Karpas-422 (cell line): ENCODE results near the gene ATXN1L. TPM values are rescaled to one million over a fixed set of nuclear protein-coding genes. Genes with fewer than 3 reads are reported as not detected.
"Not testable (repeated sequence)": the region's sequence is repeated elsewhere in the genome, so short reads cannot be mapped to it uniquely, and the experiment has no call there.

ENCODE experiments used
- DNase-seq: peaks from one replicate; pipeline ENCODE4 v3.0.0-alpha.2; 2015
- H2AFZ ChIP-seq: fragments of 200-600 bp; sonication (generic); 2 replicates; pipeline ENCODE4 v1.6.1; 2014; ENCODE audit warnings: antibody characterized with exemption, low read length, mixed read lengths
- H3K27ac ChIP-seq: fragments of 200-600 bp; sonication (generic); 2 replicates; pipeline ENCODE4 v1.5.1; 2014; ENCODE audit warnings: mild to moderate bottlenecking, low read length, moderate library complexity
- H3K27me3 ChIP-seq: fragments of 200-600 bp; sonication (generic); 2 replicates; pipeline ENCODE4 v1.6.1; 2014; ENCODE audit warnings: low read length, mixed read lengths
- H3K36me3 ChIP-seq: fragments of 200-600 bp; sonication (generic); 2 replicates; pipeline ENCODE4 v1.6.1; 2014; ENCODE audit warnings: low read length, mixed read lengths; ENCODE audit not compliant: insufficient read depth
- H3K4me1 ChIP-seq: fragments of 200-600 bp; sonication (generic); 2 replicates; pipeline ENCODE4 v1.6.1; 2014; ENCODE audit warnings: mild to moderate bottlenecking, low read length, mixed read lengths
- H3K4me2 ChIP-seq: fragments of 200-600 bp; sonication (generic); 2 replicates; pipeline ENCODE4 v1.6.1; 2014; ENCODE audit warnings: low read length, low read depth, mild to moderate bottlenecking; ENCODE audit not compliant: poor library complexity, severe bottlenecking
- H3K4me3 ChIP-seq: fragments of 200-600 bp; sonication (generic); 2 replicates; pipeline ENCODE4 v1.5.1; 2014; ENCODE audit warnings: mild to moderate bottlenecking, antibody characterized with exemption, low read length, mixed read lengths
- H3K79me2 ChIP-seq: fragments of 200-600 bp; sonication (generic); 2 replicates; pipeline ENCODE4 v1.6.1; 2014; ENCODE audit warnings: mild to moderate bottlenecking, low read length, mixed read lengths
- H3K9ac ChIP-seq: fragments of 200-600 bp; sonication (generic); 2 replicates; pipeline ENCODE4 v1.6.0; 2014; ENCODE audit warnings: low read length
- H3K9me2 ChIP-seq: fragments of 200-600 bp; sonication (generic), shearing (Covaris generic); replicated peaks from 2 replicates; pipeline ENCODE4 v1.6.0; 2014; ENCODE audit warnings: mild to moderate bottlenecking, low read length, moderate library complexity; ENCODE audit not compliant: insufficient read depth
- H3K9me3 ChIP-seq: fragments of 300-700, 200-600 bp; sonication (generic); 2 replicates; pipeline ENCODE4 v1.6.1; 2014; ENCODE audit warnings: low read length, mixed read lengths
- H4K20me1 ChIP-seq: fragments of 200-600 bp; sonication (generic); 2 replicates; pipeline ENCODE4 v1.6.1; 2014; ENCODE audit warnings: mild to moderate bottlenecking, antibody characterized with exemption, low read length, low read depth; ENCODE audit not compliant: insufficient read depth
- total RNA-seq: library from RNA; depleted of rRNA; stranded (reverse); fragments of >200 nt; shearing (Covaris generic); gene quantifications from 2 replicates; pipeline ENCODE4 v1.2.3, GENCODE V29; 2014; ENCODE audit warnings: low replicate concordance; rRNA removed

ATXN1L gene
- total RNA-seq, 1 experiment from 2014 or later, result 15.1 TPM

- Histone ChIP-seq H3K79me2 (peaks cover 100% of the 10 kb centered on the region), H3K36me3 (peaks cover 19% of the 10 kb centered on the region; the same call in 1 of the 2 replicates), H3K9me2 (no peaks in the 10 kb centered on the region), H3K27ac (no peak overlapping the region), H4K20me1 (peaks cover 40% of the 10 kb centered on the region), H2AFZ (no peak overlapping the region), H3K27me3 (no peaks in the 10 kb centered on the region), H3K4me2 (no peak overlapping the region), H3K4me3 (no peak overlapping the region), H3K9me3 (no peaks in the 10 kb centered on the region), H3K4me1 (peaks cover 5% of the 10 kb centered on the region; the same call in 1 of the 2 replicates), H3K9ac (no peak overlapping the region)
- no peak for DNase-seq
Observed at GRCh38 chr16:71902656-71903365, 57.0 kb downstream of the ATXN1L start.

- no peaks in the 10 kb centered on the region for H3K9me3 ChIP-seq
- no peak overlapping the region for H3K4me2 ChIP-seq
- H3K36me3 ChIP-seq, result peaks cover 21% of the 10 kb centered on the region
- H3K79me2 ChIP-seq, result peaks cover 100% of the 10 kb centered on the region
- H3K4me1 ChIP-seq, result peaks cover 5% of the 10 kb centered on the region; the same call in 1 of the 2 replicates
- no peak overlapping the region for H3K27ac ChIP-seq
- no peak for DNase-seq
- H3K9ac ChIP-seq, result no peak overlapping the region
- H4K20me1 ChIP-seq, result peaks cover 44% of the 10 kb centered on the region
- H3K9me2 ChIP-seq, result no peaks in the 10 kb centered on the region
- no peak overlapping the region for H3K4me3 ChIP-seq
- no peaks in the 10 kb centered on the region for H3K27me3 ChIP-seq
- H2AFZ ChIP-seq, result no peak overlapping the region
Observed at GRCh38 chr16:71903608-71904007, 57.8 kb downstream of the ATXN1L start.

- Histone ChIP-seq H3K36me3 (peaks cover 26% of the 10 kb centered on the region), H4K20me1 (peaks cover 49% of the 10 kb centered on the region), H3K9me2 (no peaks in the 10 kb centered on the region), H3K9ac (no peak overlapping the region), H3K4me1 (peaks cover 5% of the 10 kb centered on the region; the same call in 1 of the 2 replicates), H3K27me3 (no peaks in the 10 kb centered on the region), H3K27ac (no peak overlapping the region), H3K4me2 (no peak overlapping the region), H3K79me2 (peaks cover 100% of the 10 kb centered on the region), H3K4me3 (no peak overlapping the region), H2AFZ (no peak overlapping the region), H3K9me3 (no peaks in the 10 kb centered on the region)
- DNase-seq, result no peak
Observed at GRCh38 chr16:71904239-71904638, 58.5 kb downstream of the ATXN1L start.

GRCh38 chr16:71905765-71906164 is 60.0 kb downstream of the ATXN1L start:
- not testable (repeated sequence) for H2AFZ ChIP-seq, H3K9me2 ChIP-seq, H3K4me1 ChIP-seq, H3K27me3 ChIP-seq, H3K4me3 ChIP-seq, H3K9me3 ChIP-seq, H3K9ac ChIP-seq, H3K4me2 ChIP-seq, H3K27ac ChIP-seq, DNase-seq
- Histone ChIP-seq H4K20me1 (peaks cover 55% of the 10 kb centered on the region), H3K36me3 (peaks cover 31% of the 10 kb centered on the region), H3K79me2 (peaks cover 100% of the 10 kb centered on the region)

Other genes starting within 250 kb of the ATXN1L start
- not detected in 2 replicates for gene MARVELD3, start 219.8 kb upstream of the ATXN1L start, total RNA-seq
- 10.9 and 14.8 TPM in 2 replicates for gene PHLPP2, start 121.3 kb upstream of the ATXN1L start, total RNA-seq
- 71.0 and 78.8 TPM in 2 replicates for gene AP1G1, start 37.1 kb upstream of the ATXN1L start, total RNA-seq
- gene ZNF821, start 38.2 kb downstream of the ATXN1L start, total RNA-seq, result 6.4 and 16.2 TPM in 2 replicates
- 123 and 160 TPM in 2 replicates for gene IST1, start 49.6 kb downstream of the ATXN1L start, total RNA-seq
- gene PKD1L3, start 154.4 kb downstream of the ATXN1L start, total RNA-seq, result not detected in 2 replicates
- 7.6 and 14.2 TPM in 2 replicates for gene DHODH, start 162.8 kb downstream of the ATXN1L start, total RNA-seq
- gene HP, start 208.5 kb downstream of the ATXN1L start, total RNA-seq, result not detected in 2 replicates
- gene HPR, start 217.2 kb downstream of the ATXN1L start, total RNA-seq, result not detected in 2 replicates
- 11.7 and 15.2 TPM in 2 replicates for gene TXNL4B, start 247.6 kb downstream of the ATXN1L start, total RNA-seq
- gene DHX38, start 247.9 kb downstream of the ATXN1L start, total RNA-seq, result 32.3 and 57.4 TPM in 2 replicates